ENCODE data around the gene NRDE2. TPM values are rescaled to one million over a fixed set of nuclear protein-coding genes. Genes with fewer than 3 reads are reported as not detected.

The NRDE2 gene
- total RNA-seq, 1 donor from 2014 or later, result 19.7 TPM

DNA sequence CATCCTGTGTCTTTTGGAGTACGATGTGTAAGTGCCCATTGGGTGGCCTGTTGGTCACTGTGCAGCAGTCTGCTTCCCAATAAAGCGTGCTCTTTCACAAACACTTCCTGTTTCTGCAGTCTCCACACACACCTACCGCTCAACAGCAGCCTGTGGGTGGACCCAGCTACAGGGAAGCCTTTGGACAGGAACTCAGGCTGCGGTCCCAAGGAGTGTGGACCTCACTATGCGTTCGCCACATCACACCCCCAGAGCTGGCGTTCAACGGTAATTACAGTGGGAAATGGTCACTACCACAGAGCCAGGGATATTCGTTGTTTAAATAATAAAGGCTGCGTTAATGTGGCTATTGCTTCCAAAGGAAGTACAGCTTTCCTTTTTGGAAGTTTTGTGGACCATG, 59.2 kb downstream of the NRDE2 start:
- H3K4me1 ChIP-seq (ENCODE audit: insufficient read depth, low read length), result peaks cover 23% of the 10 kb centered on the region
- FAIRE-seq, result no peak
- no peak overlapping the region for H3K4me2 ChIP-seq (ENCODE audit: low read length)
- TF ChIP-seq, protein P1, sequence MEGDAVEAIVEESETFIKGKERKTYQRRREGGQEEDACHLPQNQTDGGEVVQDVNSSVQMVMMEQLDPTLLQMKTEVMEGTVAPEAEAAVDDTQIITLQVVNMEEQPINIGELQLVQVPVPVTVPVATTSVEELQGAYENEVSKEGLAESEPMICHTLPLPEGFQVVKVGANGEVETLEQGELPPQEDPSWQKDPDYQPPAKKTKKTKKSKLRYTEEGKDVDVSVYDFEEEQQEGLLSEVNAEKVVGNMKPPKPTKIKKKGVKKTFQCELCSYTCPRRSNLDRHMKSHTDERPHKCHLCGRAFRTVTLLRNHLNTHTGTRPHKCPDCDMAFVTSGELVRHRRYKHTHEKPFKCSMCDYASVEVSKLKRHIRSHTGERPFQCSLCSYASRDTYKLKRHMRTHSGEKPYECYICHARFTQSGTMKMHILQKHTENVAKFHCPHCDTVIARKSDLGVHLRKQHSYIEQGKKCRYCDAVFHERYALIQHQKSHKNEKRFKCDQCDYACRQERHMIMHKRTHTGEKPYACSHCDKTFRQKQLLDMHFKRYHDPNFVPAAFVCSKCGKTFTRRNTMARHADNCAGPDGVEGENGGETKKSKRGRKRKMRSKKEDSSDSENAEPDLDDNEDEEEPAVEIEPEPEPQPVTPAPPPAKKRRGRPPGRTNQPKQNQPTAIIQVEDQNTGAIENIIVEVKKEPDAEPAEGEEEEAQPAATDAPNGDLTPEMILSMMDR (IDR thresholded peaks at IDR 0.05; ENCODE audit: insufficient read depth, low read depth, low read length), result no peak
- TF ChIP-seq EZH2 (IDR thresholded peaks at IDR 0.05; ENCODE audit: insufficient read depth, low read length), result no peak
- Mint-ChIP-seq H3K27ac (ENCODE audit: unreplicated experiment) (no peak overlapping the region), H3K4me3 (ENCODE audit: unreplicated experiment) (no peak overlapping the region), H3K27me3 (ENCODE audit: low read depth, unreplicated experiment) (no peaks in the 10 kb centered on the region), H3K9me3 (ENCODE audit: unreplicated experiment) (no peaks in the 10 kb centered on the region), H3K4me1 (ENCODE audit: low read depth, unreplicated experiment) (peaks cover 17% of the 10 kb centered on the region), H3K36me3 (ENCODE audit: low read depth, unreplicated experiment) (peaks cover 12% of the 10 kb centered on the region)
- no peak overlapping the region for H3K4me3 ChIP-seq (ENCODE audit: insufficient read depth, low read depth, low read length)
- H3K36me3 ChIP-seq (ENCODE audit: insufficient read depth, low read length), result peaks cover 54% of the 10 kb centered on the region
- no peak overlapping the region for H3K9ac ChIP-seq (ENCODE audit: low read length)
- no peak overlapping the region for H2AFZ ChIP-seq (ENCODE audit: low read depth, low read length)
- H3K27me3 ChIP-seq (ENCODE audit: insufficient read depth, low read length), result no peaks in the 10 kb centered on the region
- no peak for DNase-seq (ENCODE audit: low read depth)
- H3K9me3 ChIP-seq (ENCODE audit: insufficient read depth, low read depth, low read length), result no peaks in the 10 kb centered on the region
- no peaks in the 10 kb centered on the region for H3K79me2 ChIP-seq (ENCODE audit: insufficient read depth, low read length)
- H4K20me1 ChIP-seq (ENCODE audit: insufficient read depth, low read length), result peaks cover 6% of the 10 kb centered on the region
- no peak overlapping the region for H3K27ac ChIP-seq (ENCODE audit: low read depth, low read length)

DNA sequence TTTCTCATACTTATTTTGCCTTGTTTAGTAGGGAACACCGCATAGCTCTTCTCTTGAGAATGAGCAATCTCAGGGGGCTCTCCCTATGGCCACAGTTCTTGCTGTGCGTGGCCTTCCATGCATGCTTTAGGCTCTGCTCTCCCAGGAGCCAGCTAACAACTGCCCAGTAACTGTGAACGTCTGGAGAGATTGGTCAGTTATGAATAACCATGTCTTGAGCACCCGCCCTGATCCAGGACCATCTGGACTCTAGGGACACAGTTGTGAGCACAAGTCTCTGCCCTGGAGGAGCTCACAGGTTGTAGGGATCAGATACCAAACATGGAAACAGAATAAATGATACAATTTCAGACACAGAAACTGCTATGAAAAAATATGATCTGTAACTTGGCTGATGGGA, 63.3 kb downstream of the NRDE2 start:
- Mint-ChIP-seq H3K9me3 (ENCODE audit: unreplicated experiment) (no peaks in the 10 kb centered on the region), H3K4me1 (ENCODE audit: low read depth, unreplicated experiment) (no peaks in the 10 kb centered on the region), H3K27ac (ENCODE audit: unreplicated experiment) (no peak overlapping the region), H3K4me3 (ENCODE audit: unreplicated experiment) (no peak overlapping the region), H3K27me3 (ENCODE audit: low read depth, unreplicated experiment) (no peaks in the 10 kb centered on the region), H3K36me3 (ENCODE audit: low read depth, unreplicated experiment) (peaks cover 15% of the 10 kb centered on the region)
- peaks cover 18% of the 10 kb centered on the region for H4K20me1 ChIP-seq (ENCODE audit: insufficient read depth, low read length)
- H3K9ac ChIP-seq (ENCODE audit: low read length), result no peak overlapping the region
- no peaks in the 10 kb centered on the region for H3K27me3 ChIP-seq (ENCODE audit: insufficient read depth, low read length)
- TF ChIP-seq EZH2 (IDR thresholded peaks at IDR 0.05; ENCODE audit: insufficient read depth, low read length), result no peak
- TF ChIP-seq, protein P1 (IDR thresholded peaks at IDR 0.05; ENCODE audit: insufficient read depth, low read depth, low read length), result no peak
- no peak overlapping the region for H3K4me3 ChIP-seq (ENCODE audit: insufficient read depth, low read depth, low read length)
- H3K36me3 ChIP-seq (ENCODE audit: insufficient read depth, low read length), result peaks cover 75% of the 10 kb centered on the region
- no peaks in the 10 kb centered on the region for H3K4me1 ChIP-seq (ENCODE audit: insufficient read depth, low read length)
- H3K79me2 ChIP-seq (ENCODE audit: insufficient read depth, low read length), result no peaks in the 10 kb centered on the region
- DNase-seq (ENCODE audit: low read depth), result no peak
- no peak for FAIRE-seq
- no peak overlapping the region for H3K4me2 ChIP-seq (ENCODE audit: low read length)
- H2AFZ ChIP-seq (ENCODE audit: low read depth, low read length), result no peak overlapping the region
- no peaks in the 10 kb centered on the region for H3K9me3 ChIP-seq (ENCODE audit: insufficient read depth, low read depth, low read length)
- H3K27ac ChIP-seq (ENCODE audit: low read depth, low read length), result no peak overlapping the region

DNA sequence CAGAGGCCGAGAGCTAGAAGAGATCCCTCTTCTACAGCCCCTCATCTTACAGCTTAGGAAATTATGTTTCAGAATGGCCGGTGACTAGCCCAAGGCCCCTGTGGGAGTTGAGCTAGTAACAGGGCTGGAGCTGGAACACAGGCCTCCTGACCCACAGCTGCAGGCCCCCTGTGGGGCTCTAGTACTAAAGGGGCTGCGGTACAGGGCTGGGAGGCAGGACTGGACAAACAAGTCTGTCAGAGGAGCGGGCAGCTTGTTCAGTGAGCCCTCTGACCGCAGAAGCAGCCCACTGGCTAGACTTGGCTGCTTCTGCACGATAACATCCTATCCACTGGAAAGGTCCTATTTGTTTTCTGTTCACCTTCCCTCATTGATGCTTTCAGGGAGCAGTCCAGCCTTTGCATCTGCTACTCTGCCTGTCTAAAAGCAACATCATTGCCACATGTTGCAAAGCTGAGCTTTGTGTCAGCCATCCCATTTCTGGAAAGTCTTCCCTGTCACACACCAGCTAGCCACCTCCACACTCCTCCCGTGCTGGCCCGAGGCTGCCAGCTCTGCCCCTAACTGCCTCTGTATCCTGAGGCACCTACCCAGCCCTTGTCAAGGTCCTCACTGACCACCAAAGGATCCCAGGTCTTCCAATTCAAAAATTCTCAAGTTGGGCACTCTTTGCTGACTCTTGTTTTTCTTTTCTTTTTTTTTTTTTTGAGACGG, 65.1 kb downstream of the NRDE2 start:
- DNase-seq (ENCODE audit: low read depth) (no peak), FAIRE-seq (no peak)
- no peak overlapping the region for H3K27ac ChIP-seq (ENCODE audit: low read depth, low read length)

More for the DNA sequence above, 65.1 kb downstream of the NRDE2 start:
- no peaks in the 10 kb centered on the region for H3K9me3 ChIP-seq (ENCODE audit: insufficient read depth, low read depth, low read length)
- H3K9me3 Mint-ChIP-seq (ENCODE audit: unreplicated experiment), result no peaks in the 10 kb centered on the region
- H4K20me1 ChIP-seq (ENCODE audit: insufficient read depth, low read length), result peaks cover 18% of the 10 kb centered on the region
- TF ChIP-seq EZH2 (IDR thresholded peaks at IDR 0.05; ENCODE audit: insufficient read depth, low read length), result no peak
- TF ChIP-seq, protein P1 (IDR thresholded peaks at IDR 0.05; ENCODE audit: insufficient read depth, low read depth, low read length), result no peak
- no peak overlapping the region for H3K4me3 ChIP-seq (ENCODE audit: insufficient read depth, low read depth, low read length)
- H3K79me2 ChIP-seq (ENCODE audit: insufficient read depth, low read length), result no peaks in the 10 kb centered on the region
- H3K4me1 Mint-ChIP-seq (ENCODE audit: low read depth, unreplicated experiment), result no peaks in the 10 kb centered on the region
- no peaks in the 10 kb centered on the region for H3K27me3 ChIP-seq (ENCODE audit: insufficient read depth, low read length)
- peaks cover 77% of the 10 kb centered on the region for H3K36me3 ChIP-seq (ENCODE audit: insufficient read depth, low read length)
- H3K4me3 Mint-ChIP-seq (ENCODE audit: unreplicated experiment), result no peak overlapping the region
- no peaks in the 10 kb centered on the region for H3K4me1 ChIP-seq (ENCODE audit: insufficient read depth, low read length)
- no peak overlapping the region for H3K9ac ChIP-seq (ENCODE audit: low read length)
- no peaks in the 10 kb centered on the region for H3K27me3 Mint-ChIP-seq (ENCODE audit: low read depth, unreplicated experiment)
- peaks cover 12% of the 10 kb centered on the region for H3K36me3 Mint-ChIP-seq (ENCODE audit: low read depth, unreplicated experiment)
- no peak overlapping the region for H3K27ac Mint-ChIP-seq (ENCODE audit: unreplicated experiment)
- no peak overlapping the region for H2AFZ ChIP-seq (ENCODE audit: low read depth, low read length)
- no peak overlapping the region for H3K4me2 ChIP-seq (ENCODE audit: low read length)

Data from astrocyte (in vitro differentiated cells and primary cell).